Activated naive CD4-positive, alpha-beta T cell treated with anti-CD3 and anti-CD28 coated beads, Interleukin-2, amount 50 U/mL, for 72 hours (primary cell): ENCODE data around the gene TMTC3. TPM values are rescaled to one million over a fixed set of nuclear protein-coding genes. Genes with fewer than 3 reads are reported as not detected.
"Not testable (repeated sequence)": the region's sequence is repeated elsewhere in the genome, so short reads cannot be mapped to it uniquely, and the experiment has no call there.

Experiments
- ATAC-seq, 2 donors: fragments of 150-1000 bp; cut with Tn5 transposase; 2 replicates each; pipeline ENCODE4 v1.10.0; 2021; ENCODE audit warnings: mild to moderate bottlenecking in 2 of 2, moderate library complexity in 2 of 2
- DNase-seq, 2 donors: peaks; one replicate each; pipeline ENCODE4 v3.0.0; 2021 to 2022; ENCODE audit warnings: low spot score in 2 of 2
- H3K27ac Mint-ChIP-seq, 2 donors: one replicate each; pipeline ENCODE4 v1.8.0; 2022; ENCODE audit warnings: mild to moderate bottlenecking in 2 of 2, mixed read lengths in 2 of 2
- H3K36me3 Mint-ChIP-seq, 2 donors: one replicate each; pipeline ENCODE4 v1.8.0; 2022; ENCODE audit warnings: mixed read lengths in 2 of 2
- H3K9me3 Mint-ChIP-seq, 2 donors: one replicate each; pipeline ENCODE4 v1.8.0; 2022; ENCODE audit warnings: mixed read lengths in 2 of 2
- total RNA-seq, 2 donors: library from RNA; stranded (reverse); gene quantifications; one replicate each; pipeline ENCODE4 v1.2.3, GENCODE V29; 2022

The TMTC3 gene
- total RNA-seq = 1 to 10 TPM; 4.1 to 4.5 TPM

- Mint-ChIP-seq H3K27ac (peak within 1 kb of the TSS; percentile 95 to 96), H3K36me3 (peaks cover 12 to 28% of the 10 kb centered on the region in 2 donors), H3K9me3 (no peaks in the 10 kb centered on the region)
- DNase-seq (peak; percentile 86 to 88), ATAC-seq (peak; percentile 92 to 97)
Observed at GRCh38 chr12:88141774-88142609, at the start of gene TMTC3, which contains the start of gene CEP290. Gene TMTC3, plus strand, starts transcription at chr12:88142307. Its CDS starts 6,009 bp downstream, at chr12:88148316. Gene CEP290, minus strand, starts transcription at chr12:88142088. Its CDS starts 781 bp downstream, at chr12:88141307.

DNA sequence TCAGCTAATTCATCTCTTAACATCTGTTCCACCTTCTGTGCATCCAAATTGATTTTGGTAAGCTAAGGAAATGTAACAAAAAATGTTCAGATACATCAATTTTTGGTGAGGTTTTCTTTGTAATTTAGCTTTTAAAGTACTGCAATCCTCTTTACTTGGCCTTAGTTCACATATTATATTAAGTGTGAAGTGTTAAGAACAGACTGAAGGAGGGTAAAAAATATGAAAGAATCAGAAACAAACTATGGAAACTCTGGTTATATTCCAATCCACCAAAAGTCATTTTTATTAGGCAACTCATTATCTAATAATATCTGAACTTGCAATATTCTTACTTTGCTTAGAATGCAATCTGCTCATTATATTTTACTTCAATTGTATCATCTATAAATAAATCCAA, 49.3 kb upstream of the TMTC3 start:
- H3K27ac Mint-ChIP-seq = no peak overlapping the region
- peaks cover 4 to 7% of the 10 kb centered on the region in 2 donors for H3K36me3 Mint-ChIP-seq
- no peaks in the 10 kb centered on the region for H3K9me3 Mint-ChIP-seq
- no peak for DNase-seq
- no peak for ATAC-seq

- DNase-seq (no peak), ATAC-seq (no peak)
- no peaks in the 10 kb centered on the region for H3K9me3 Mint-ChIP-seq
- no peak overlapping the region for H3K27ac Mint-ChIP-seq
- H3K36me3 Mint-ChIP-seq = peaks cover 4 to 8% of the 10 kb centered on the region in 2 donors
Observed at GRCh38 chr12:88093573-88093972, 48.5 kb upstream of the TMTC3 start.

DNA sequence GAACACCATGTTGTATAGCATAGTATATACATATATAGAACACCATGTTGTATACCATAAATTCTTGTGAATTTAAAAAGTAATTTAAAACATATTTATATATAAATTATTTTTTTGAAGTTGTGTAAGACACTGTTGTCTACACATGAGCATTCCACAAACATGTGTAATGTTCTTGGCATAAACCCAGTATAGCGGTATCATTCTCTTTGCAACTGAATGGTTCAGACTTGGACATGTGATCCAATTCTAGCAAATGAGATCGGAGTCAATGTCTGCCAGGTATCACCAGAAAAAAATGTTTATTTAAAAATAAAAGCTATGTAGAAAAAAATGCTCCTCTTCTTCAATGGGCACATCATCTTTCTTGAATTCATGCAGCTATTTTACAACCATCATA, 34.1 kb upstream of the TMTC3 start:
- ATAC-seq = no peak
- Mint-ChIP-seq H3K27ac (no peak overlapping the region), H3K9me3 (no peaks in the 10 kb centered on the region), H3K36me3 (peaks cover 5 to 6% of the 10 kb centered on the region in 2 donors)
- DNase-seq = no peak

DNA sequence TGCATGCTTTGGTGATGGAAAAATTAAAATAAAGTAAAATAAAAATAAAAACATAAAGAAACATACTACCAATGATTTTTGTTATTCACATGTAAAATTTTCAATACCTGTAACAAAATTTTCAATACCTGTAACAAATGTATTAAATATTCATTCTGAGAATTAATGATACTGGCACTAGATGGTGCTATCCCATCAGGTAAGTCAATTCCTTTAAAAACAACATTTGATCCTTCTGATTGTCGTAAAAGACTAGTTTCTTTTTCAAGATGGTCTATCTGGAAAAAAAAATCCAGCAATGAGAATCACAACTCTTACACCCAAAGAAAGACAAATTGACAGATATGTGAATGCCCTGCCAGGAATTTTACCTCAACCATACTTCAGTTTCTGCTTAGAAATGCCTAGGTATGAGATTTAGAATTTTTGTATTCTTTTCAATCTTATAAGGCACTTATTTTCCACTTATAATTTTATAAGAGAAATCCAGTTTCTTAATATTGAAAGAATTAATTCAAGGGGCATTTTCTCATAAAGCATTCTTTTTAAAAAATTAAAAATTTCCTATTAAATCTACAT, 30.9 kb upstream of the TMTC3 start:
- Mint-ChIP-seq H3K27ac (no peak overlapping the region), H3K9me3 (no peaks in the 10 kb centered on the region), H3K36me3 (peaks cover 5 to 6% of the 10 kb centered on the region in 2 donors)
- ATAC-seq = no peak
- DNase-seq = no peak

DNA sequence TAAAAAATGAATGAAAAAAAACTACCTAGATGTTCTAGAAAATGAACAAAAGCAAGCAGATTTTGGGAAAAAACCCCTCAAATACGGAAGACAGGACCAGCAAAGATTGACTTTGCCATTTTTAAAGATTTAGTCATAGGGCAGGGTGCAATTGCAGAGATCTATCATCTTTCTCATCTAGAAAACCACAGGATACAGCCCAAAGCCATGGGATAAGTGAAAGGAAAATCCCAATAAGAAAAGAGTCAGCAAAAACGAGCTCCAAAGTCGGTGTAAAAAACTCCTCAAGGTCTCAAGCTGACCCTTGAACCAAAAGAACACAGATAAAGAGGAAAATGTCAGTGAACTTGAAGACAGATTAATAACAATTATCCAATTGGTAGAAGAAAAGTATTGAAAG, 28.2 kb upstream of the TMTC3 start:
- Mint-ChIP-seq H3K36me3 (peaks cover 0 to 5% of the 10 kb centered on the region in 2 donors), H3K9me3 (no peaks in the 10 kb centered on the region), H3K27ac (no peak overlapping the region)
- ATAC-seq = no peak
- DNase-seq = no peak

- Mint-ChIP-seq H3K9me3 (no peaks in the 10 kb centered on the region), H3K36me3 (peaks cover 0 to 5% of the 10 kb centered on the region in 2 donors), H3K27ac (no peak overlapping the region)
- ATAC-seq (no peak), DNase-seq (no peak)
Observed at GRCh38 chr12:88122666-88123065, 19.4 kb upstream of the TMTC3 start.

DNA sequence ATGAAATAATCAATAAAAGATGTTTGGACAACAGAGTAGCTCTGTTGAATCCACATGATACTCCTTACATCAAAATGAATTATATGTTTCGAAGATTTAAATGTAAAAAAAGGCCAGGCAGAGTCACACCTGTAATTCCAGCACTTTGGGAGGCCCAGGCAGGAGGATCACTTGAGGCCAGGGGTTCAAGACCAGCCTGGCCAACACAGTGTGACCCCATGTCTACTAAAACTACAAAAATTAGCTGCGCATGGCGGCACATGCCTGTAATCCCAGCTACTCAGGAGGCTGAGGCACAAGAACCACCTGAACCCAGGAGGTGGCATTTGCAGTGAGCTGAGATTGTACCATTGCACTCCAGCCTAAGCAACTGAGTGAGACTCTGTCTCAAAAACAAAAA, 15.0 kb upstream of the TMTC3 start:
- no peak for DNase-seq
- no peaks in the 10 kb centered on the region for H3K9me3 Mint-ChIP-seq
- no peak overlapping the region for H3K27ac Mint-ChIP-seq
- H3K36me3 Mint-ChIP-seq = no peaks in the 10 kb centered on the region
- no peak for ATAC-seq

DNA sequence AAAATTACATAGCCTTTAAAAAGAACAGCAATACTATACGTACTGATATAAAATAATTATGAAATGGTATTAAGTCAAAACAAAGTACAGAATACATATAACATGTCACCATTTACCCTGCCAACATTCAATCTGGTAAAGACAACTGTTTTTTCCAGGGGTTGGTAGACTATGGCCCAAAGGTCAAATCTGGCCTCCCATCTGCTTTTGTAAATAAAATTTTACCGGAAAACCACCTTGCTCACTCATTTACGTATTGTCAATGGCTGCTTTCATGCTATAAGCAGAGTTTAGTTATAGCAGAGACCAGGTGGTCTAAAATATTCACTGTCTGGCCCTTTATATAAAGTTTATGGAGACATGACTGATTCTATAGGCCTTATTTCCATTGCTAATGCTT, 14.3 kb upstream of the TMTC3 start:
- DNase-seq = no peak
- no peak overlapping the region for H3K27ac Mint-ChIP-seq
- H3K9me3 Mint-ChIP-seq = no peaks in the 10 kb centered on the region
- no peak for ATAC-seq
- no peaks in the 10 kb centered on the region for H3K36me3 Mint-ChIP-seq

GRCh38 chr12:88132392-88132791, 9.7 kb upstream of the TMTC3 start:
- H3K9me3 Mint-ChIP-seq = no peaks in the 10 kb centered on the region
- H3K36me3 Mint-ChIP-seq = peaks cover 10 to 11% of the 10 kb centered on the region in 2 donors

GRCh38 chr12:88133181-88133580, 8.9 kb upstream of the TMTC3 start:
- not testable (repeated sequence) for H3K27ac Mint-ChIP-seq, ATAC-seq, DNase-seq, H3K9me3 Mint-ChIP-seq
- H3K36me3 Mint-ChIP-seq = peaks cover 16 to 18% of the 10 kb centered on the region in 2 donors

More at GRCh38 chr12:88132392-88132791, 9.7 kb upstream of the TMTC3 start:
- ATAC-seq = no peak
- DNase-seq = no peak
- H3K27ac Mint-ChIP-seq = peak overlapping the region in 1 of 2 donors; percentile 36

- H3K27ac Mint-ChIP-seq, ATAC-seq, H3K9me3 Mint-ChIP-seq, DNase-seq: not testable (repeated sequence)
- H3K36me3 Mint-ChIP-seq = peaks cover 12 to 28% of the 10 kb centered on the region in 2 donors
Observed at GRCh38 chr12:88139711-88140110, 2.4 kb upstream of the TMTC3 start.

GRCh38 chr12:88141425-88141773, 708 bp upstream of the TMTC3 start:
- Mint-ChIP-seq H3K9me3 (no peaks in the 10 kb centered on the region), H3K27ac (peak overlapping the region; percentile 95 to 96), H3K36me3 (peaks cover 12 to 28% of the 10 kb centered on the region in 2 donors)
- no peak for ATAC-seq
- DNase-seq = no peak

DNA sequence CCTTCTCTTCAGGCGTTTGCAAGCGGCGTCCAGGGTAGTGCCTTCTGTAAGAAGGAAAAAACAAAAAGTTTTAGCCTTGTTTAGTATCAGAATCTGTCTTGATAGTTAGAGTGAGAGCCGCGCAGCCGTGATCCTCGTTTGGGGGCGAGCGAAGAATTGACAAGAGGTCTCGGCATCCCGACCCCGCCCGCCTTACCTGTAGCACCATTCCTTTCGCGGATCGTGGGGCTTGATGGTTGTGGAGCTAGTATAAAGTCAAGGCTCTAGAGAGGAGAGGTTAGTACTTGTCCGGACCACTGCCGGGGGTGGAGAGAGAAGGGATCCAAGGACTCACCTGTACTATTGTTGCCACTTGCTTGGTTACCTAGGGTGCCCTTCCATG, 494 bp downstream of the TMTC3 start:
- H3K27ac Mint-ChIP-seq = peak overlapping the region; percentile 94 to 95
- no peaks in the 10 kb centered on the region for H3K9me3 Mint-ChIP-seq
- peaks cover 8 to 26% of the 10 kb centered on the region in 2 donors for H3K36me3 Mint-ChIP-seq
- ATAC-seq = peak; percentile 2 to 18
- DNase-seq = peak; percentile 39 to 56

DNA sequence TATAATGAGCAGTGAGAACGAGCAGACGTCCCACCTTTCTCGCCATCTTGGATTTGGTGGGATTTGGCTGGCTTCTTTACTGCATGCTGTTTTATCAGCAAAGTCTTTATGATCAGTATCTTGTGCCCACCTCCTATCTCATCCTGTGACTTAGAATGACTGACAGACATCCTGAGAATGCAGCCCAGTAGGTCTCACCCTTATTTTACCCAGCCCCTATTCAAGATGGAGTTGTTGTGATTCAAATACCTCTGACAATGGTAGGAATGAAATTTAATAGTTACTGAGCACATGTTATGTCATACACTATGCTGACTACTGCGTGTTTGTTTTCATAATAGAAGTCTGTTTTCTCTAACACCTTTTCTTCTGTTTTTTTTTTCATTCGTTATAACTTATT, 1.9 kb downstream of the TMTC3 start:
- no peak overlapping the region for H3K27ac Mint-ChIP-seq
- DNase-seq (no peak), ATAC-seq (no peak)
- H3K36me3 Mint-ChIP-seq = peaks cover 5 to 15% of the 10 kb centered on the region in 2 donors
- no peaks in the 10 kb centered on the region for H3K9me3 Mint-ChIP-seq

GRCh38 chr12:88144546-88145468, 2.7 kb downstream of the TMTC3 start:
- H3K36me3 Mint-ChIP-seq = peaks cover 6 to 15% of the 10 kb centered on the region in 2 donors
- no peak overlapping the region for H3K27ac Mint-ChIP-seq
- ATAC-seq (no peak), DNase-seq (no peak)
- no peaks in the 10 kb centered on the region for H3K9me3 Mint-ChIP-seq
